HepG2 (cell line): ENCODE results near the gene JPH4. TPM values are rescaled to one million over a fixed set of nuclear protein-coding genes. Genes with fewer than 3 reads are reported as not detected.

ENCODE experiments used
- BCLAF1 ChIP-seq: fragments of 450-650 bp; IDR thresholded peaks from 2 replicates; pipeline ENCODE4 v1.6.1; 2017; ENCODE audit warnings: mild to moderate bottlenecking
- FOXK1 ChIP-seq: sonication (generic); formaldehyde crosslinking; IDR thresholded peaks from 2 replicates; pipeline ENCODE4 v1.4.0; 2020; ENCODE audit warnings: low read depth, missing genetic modification reagents, borderline replicate concordance
- HOMEZ ChIP-seq: IDR thresholded peaks from 2 replicates; pipeline ENCODE4 v1.6.1; 2016; ENCODE audit warnings: low read depth
- MEIS2 ChIP-seq: sonication (generic); formaldehyde crosslinking; IDR thresholded peaks from 2 replicates; pipeline ENCODE4 v1.9.0; 2021; ENCODE audit warnings: mild to moderate bottlenecking, missing genetic modification reagents
- MXI1 ChIP-seq: IDR thresholded peaks from 3 replicates; pipeline ENCODE4 v1.6.1; 2012; ENCODE audit warnings: low read depth, low read length, inconsistent platforms, borderline replicate concordance
- MYNN ChIP-seq: sonication (generic); formaldehyde crosslinking; IDR thresholded peaks from 2 replicates; pipeline ENCODE4 v1.4.0; 2020; ENCODE audit warnings: mild to moderate bottlenecking, low read depth, missing genetic modification reagents
- MYPOP ChIP-seq: sonication (generic); formaldehyde crosslinking; IDR thresholded peaks from 2 replicates; pipeline ENCODE4 v1.8.1; 2023; ENCODE audit warnings: mild to moderate bottlenecking, moderate library complexity, missing genetic modification reagents
- NR2C2 ChIP-seq: sonication (generic); formaldehyde crosslinking; IDR thresholded peaks from 2 replicates; pipeline ENCODE4 v1.4.0; 2020; ENCODE audit warnings: missing genetic modification reagents, mild to moderate bottlenecking, moderate library complexity, borderline replicate concordance
- PITX1 ChIP-seq: sonication (generic); formaldehyde crosslinking; IDR thresholded peaks from 2 replicates; pipeline ENCODE4 v1.5.1; 2020; ENCODE audit warnings: mild to moderate bottlenecking, missing genetic modification reagents
- RXRA ChIP-seq: sonication (generic); formaldehyde crosslinking; IDR thresholded peaks from 2 replicates; pipeline ENCODE4 v1.5.1; 2020; ENCODE audit warnings: missing genetic modification reagents
- SRSF4 ChIP-seq: fragments of 200-400 bp; formaldehyde crosslinking; IDR thresholded peaks from one replicate; pipeline ENCODE4 v1.6.1; 2018; ENCODE audit warnings: mild to moderate bottlenecking, low read depth, low read length, moderate library complexity; ENCODE audit not compliant: poor library complexity, severe bottlenecking
- SRY ChIP-seq: sonication (generic); formaldehyde crosslinking; IDR thresholded peaks from 2 replicates; pipeline ENCODE4 v1.8.0; 2022; ENCODE audit warnings: mild to moderate bottlenecking, missing genetic modification reagents
- TARDBP ChIP-seq: sonication (generic); formaldehyde crosslinking; IDR thresholded peaks from 2 replicates; pipeline ENCODE4 v1.8.0; 2022; ENCODE audit warnings: mild to moderate bottlenecking, missing genetic modification reagents
- XBP1 ChIP-seq: sonication (generic); formaldehyde crosslinking; IDR thresholded peaks from 2 replicates; pipeline ENCODE4 v1.5.0; 2020; ENCODE audit warnings: missing genetic modification reagents
- XRCC5 ChIP-seq: fragments of 200-400 bp; formaldehyde crosslinking; optimal IDR thresholded peaks from 2 replicates; pipeline ENCODE3; 2017; ENCODE audit warnings: mild to moderate bottlenecking, low read length
- YY1 ChIP-seq: IDR thresholded peaks from 2 replicates; pipeline ENCODE4 v1.6.1; 2011; ENCODE audit warnings: low read length, low read depth, moderate library complexity, mild to moderate bottlenecking; ENCODE audit not compliant: insufficient read depth, insufficient replicate concordance
- ZFP36 ChIP-seq: fragments of 150-350 bp; IDR thresholded peaks from 2 replicates; pipeline ENCODE4 v1.6.1; 2018; ENCODE audit warnings: borderline replicate concordance, low read length, low read depth; ENCODE audit not compliant: partially characterized antibody
- ZNF101 ChIP-seq: sonication (generic); formaldehyde crosslinking; IDR thresholded peaks from 2 replicates; pipeline ENCODE4 v1.4.0; 2020; ENCODE audit warnings: mild to moderate bottlenecking, low read depth, missing genetic modification reagents, borderline replicate concordance
- ZNF253 ChIP-seq: sonication (generic); formaldehyde crosslinking; IDR thresholded peaks from 2 replicates; pipeline ENCODE4 v1.8.0; 2022; ENCODE audit warnings: mild to moderate bottlenecking, missing genetic modification reagents, borderline replicate concordance
- ZNF292 ChIP-seq: sonication (generic); formaldehyde crosslinking; IDR thresholded peaks from 2 replicates; pipeline ENCODE4 v1.8.1; 2022; ENCODE audit warnings: mild to moderate bottlenecking, low read depth, missing genetic modification reagents, borderline replicate concordance
- ZNF644 ChIP-seq: IDR thresholded peaks from 2 replicates; pipeline ENCODE4 v1.6.1; 2016; ENCODE audit warnings: low read depth
- ZNF788 ChIP-seq: sonication (generic); formaldehyde crosslinking; IDR thresholded peaks from 2 replicates; pipeline ENCODE4 v1.5.0; 2020; ENCODE audit warnings: mild to moderate bottlenecking, missing genetic modification reagents, borderline replicate concordance
- polyA plus RNA-seq, 8 experiments: library from polyadenylated mRNA; depleted of rRNA in 3 of 8; stranded (reverse) in 7 of 8; unstranded in 1 of 8; fragments of >200 nt; fragmentation: Illumina TruSeq in 4 of 8; extraction: Trizol in 4 of 8; gene quantifications; 2 replicates each; pipeline versions ENCODE4 v1.2.1 to v1.2.3, GENCODE V29; 2011 to 2016; ENCODE audit warnings: low read depth in 4 of 8, missing spikeins in 1 of 8, mixed read lengths in 1 of 8; ENCODE audit not compliant: insufficient read depth in 1 of 8
- total RNA-seq, 5 experiments: library from RNA; depleted of rRNA; stranded (reverse); fragments of >200 nt; fragmentation: Illumina TruSeq; extraction: Trizol; gene quantifications; 2 replicates each; pipeline ENCODE4 v1.2.3, GENCODE V29; 2016; ENCODE audit warnings: low read depth in 1 of 5

The JPH4 gene
- total and polyA plus RNA-seq, 2 of the 13 experiments (the other 11 are each of a cell fraction or from before 2014, with no cell fraction given): 0.08 to 0.22 TPM

- TF ChIP-seq ZFP36 (peak; percentile 2), BCLAF1 (no peak), ZNF788 (CRISPR knock-in tag) (peak; percentile 92), PITX1 (CRISPR knock-in tag) (peak; percentile 43; the same call in 1 of the 2 replicates), FOXK1 (peak; percentile 77; the same call in 1 of the 2 replicates), HOMEZ (CRISPR knock-in tag) (peak; percentile 98), YY1 (no peak), ZNF292 (CRISPR knock-in tag) (0 out of 2 replicates have a peak, but pooled peaks have one; percentile 89), TARDBP (CRISPR knock-in tag) (peak; percentile 93), SRY (CRISPR knock-in tag) (peak; percentile 57; the same call in 1 of the 2 replicates), NR2C2 (CRISPR knock-in tag) (peak; percentile 75), XBP1 (CRISPR knock-in tag) (no peak), SRSF4 (no peak), ZNF644 (CRISPR knock-in tag) (peak; percentile 88), MXI1 (peak; percentile 68; the same call in 1 of the 3 replicates), RXRA (CRISPR knock-in tag) (peak; percentile 85), ZNF253 (CRISPR knock-in tag) (peak; percentile 80; the same call in 1 of the 2 replicates), ZNF101 (CRISPR knock-in tag) (no peak), MEIS2 (CRISPR knock-in tag) (peak; percentile 84), XRCC5 (peak; percentile 58), MYPOP (peak; percentile 64; the same call in 1 of the 2 replicates), MYNN (no peak)
Observed at GRCh38 chr14:23602181-23603095, 23.8 kb upstream of the JPH4 start (continued).
